Gastroesophageal sphincter (tissue), 4 donors: ENCODE data around the gene MS4A1. TPM values are rescaled to one million over a fixed set of nuclear protein-coding genes. Genes with fewer than 3 reads are reported as not detected.

Source experiments
- ATAC-seq: fragments of 150-250 bp; one replicate; pipeline ENCODE4 v1.9.1; 2016; ENCODE audit warnings: mild to moderate bottlenecking, moderate library complexity
- H3K27ac ChIP-seq, 4 donors: fragments of 200-600 bp; sonication (generic) in 3 of 4; 1 replicate in 3 of 4; 2 replicates in 1 of 4; pipeline ENCODE4 v1.5.1; 2016 to 2019
- H3K27me3 ChIP-seq: fragments of 200-600 bp; sonication (generic); one replicate; pipeline ENCODE4 v1.5.1; 2019
- H3K36me3 ChIP-seq, 2 donors: fragments of 200-600 bp; sonication (generic); one replicate each; pipeline ENCODE4 v1.5.1; 2019; ENCODE audit warnings: control low read depth in 1 of 2
- H3K4me1 ChIP-seq, 3 donors: fragments of 200-600 bp; sonication (generic); 1 replicate in 2 of 3; 2 replicates in 1 of 3; pipeline ENCODE4 v1.5.1; 2016 to 2019; ENCODE audit warnings: control low read depth in 2 of 3
- H3K4me3 ChIP-seq, 2 donors: fragments of 200-600 bp; sonication (generic); one replicate each; pipeline ENCODE4 v1.5.1; 2019; ENCODE audit warnings: mild to moderate bottlenecking in 1 of 2, moderate library complexity in 1 of 2
- H3K9me3 ChIP-seq, 3 donors: fragments of 200-600 bp; sonication (generic); one replicate each; pipeline ENCODE4 v1.5.1; 2017 to 2019; ENCODE audit warnings: control low read depth in 2 of 3
- CTCF ChIP-seq, 4 experiments: fragments of 200-600 bp in 2 of 4; fragments of 450-650 bp in 2 of 4; sonication (generic) in 1 of 4; IDR thresholded peaks; one replicate each; pipeline ENCODE4 v1.5.1; 2017 to 2019; ENCODE audit warnings: antibody characterized with exemption in 4 of 4, mild to moderate bottlenecking in 2 of 4, moderate library complexity in 2 of 4
- EP300 ChIP-seq: sonication (generic); formaldehyde crosslinking; IDR thresholded peaks from one replicate; pipeline ENCODE4 v1.6.1; 2017; ENCODE audit warnings: antibody characterized with exemption, mild to moderate bottlenecking
- POLR2A ChIP-seq, 2 donors: fragments of 450-650 bp; IDR thresholded peaks; one replicate each; pipeline ENCODE4 v1.6.1; 2017; ENCODE audit warnings: antibody characterized with exemption in 2 of 2, mild to moderate bottlenecking in 2 of 2, moderate library complexity in 1 of 2
- POLR2AphosphoS5 ChIP-seq: sonication (generic); formaldehyde crosslinking; IDR thresholded peaks from one replicate; pipeline ENCODE4 v1.6.1; 2017; ENCODE audit warnings: antibody characterized with exemption
- WGBS, 2 donors: methylation state at CpG; one replicate each; pipeline ENCODE4 v1.1.5; 2018; ENCODE audit warnings: low coverage in 1 of 2; 5-methylcytosine and 5-hydroxymethylcytosine counted together
- total RNA-seq, 4 donors: library from RNA; depleted of rRNA; stranded (reverse); fragments of >200 nt; gene quantifications; one replicate each; pipeline ENCODE4 v1.1.0, GENCODE V29; 2016

Gene MS4A1
- total RNA-seq, 4 donors from 2014 or later = 0.12 to 0.40 TPM; not detected in 2

DNA sequence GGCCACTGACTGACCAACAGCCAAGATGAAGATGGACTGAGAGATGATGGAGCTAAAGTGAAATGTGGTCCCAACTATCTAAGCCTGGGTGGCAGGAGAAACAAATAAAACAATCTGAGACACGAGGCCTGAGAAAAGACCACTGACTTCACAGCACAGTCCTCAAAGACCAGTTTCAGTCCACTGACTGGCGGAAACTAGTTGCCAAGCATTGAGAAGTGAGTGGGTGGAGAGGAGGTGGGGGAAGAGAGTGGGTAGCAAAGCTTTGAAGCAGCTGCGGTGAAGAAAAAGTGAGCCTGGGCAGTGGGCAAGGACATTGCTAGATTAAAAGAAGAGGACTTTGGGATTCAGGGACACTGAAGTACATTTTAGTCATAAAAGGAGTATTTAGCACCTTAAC, 1.9 kb downstream of the MS4A1 start:
- Histone ChIP-seq H3K4me1 (no peaks in the 10 kb centered on the region), H3K4me3 (no peak overlapping the region), H3K36me3 (no peaks in the 10 kb centered on the region), H3K9me3 (no peaks in the 10 kb centered on the region), H3K27ac (no peak overlapping the region), H3K27me3 (no peaks in the 10 kb centered on the region)
- no peak for ATAC-seq
- WGBS, 2 donors = 58 to 62% methylated on average over 3 of the region's 3 CpGs
- no peak for TF ChIP-seq POLR2A (IDR thresholded peaks at IDR 0.05)
- TF ChIP-seq EP300 = no peak
- TF ChIP-seq CTCF (IDR thresholded peaks at IDR 0.05) = no peak
- TF ChIP-seq POLR2AphosphoS5 = no peak

DNA sequence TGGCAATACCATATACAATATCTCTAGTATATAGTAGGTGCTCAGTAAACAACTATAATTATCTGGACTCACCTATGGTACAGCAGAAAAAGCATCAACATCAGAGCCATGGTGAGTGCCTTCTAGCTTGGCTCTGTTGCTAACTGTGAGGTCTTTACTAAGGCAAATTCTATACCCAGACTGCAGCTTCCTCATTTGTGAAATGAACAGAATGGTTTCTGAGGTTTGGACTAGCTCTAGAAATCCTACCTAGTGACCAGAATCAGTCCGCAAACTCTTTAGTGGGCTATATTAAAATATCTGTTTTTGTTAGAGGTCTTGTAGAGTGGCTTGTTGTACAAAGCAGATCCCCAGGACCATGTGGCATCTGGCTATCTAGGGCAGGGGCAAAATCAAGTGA, 3.7 kb downstream of the MS4A1 start:
- no peaks in the 10 kb centered on the region for H3K4me1 ChIP-seq
- H3K27me3 ChIP-seq = no peaks in the 10 kb centered on the region
- no peak overlapping the region for H3K4me3 ChIP-seq
- no peak overlapping the region for H3K27ac ChIP-seq
- TF ChIP-seq EP300 = no peak
- TF ChIP-seq POLR2A (IDR thresholded peaks at IDR 0.05) = no peak
- TF ChIP-seq CTCF (IDR thresholded peaks at IDR 0.05) = no peak
- TF ChIP-seq POLR2AphosphoS5 = no peak
- 91 to 100% methylated on average over 1 of the region's 1 CpG for WGBS, 2 donors
- ATAC-seq = no peak
- H3K36me3 ChIP-seq = no peaks in the 10 kb centered on the region
- H3K9me3 ChIP-seq = no peaks in the 10 kb centered on the region

DNA sequence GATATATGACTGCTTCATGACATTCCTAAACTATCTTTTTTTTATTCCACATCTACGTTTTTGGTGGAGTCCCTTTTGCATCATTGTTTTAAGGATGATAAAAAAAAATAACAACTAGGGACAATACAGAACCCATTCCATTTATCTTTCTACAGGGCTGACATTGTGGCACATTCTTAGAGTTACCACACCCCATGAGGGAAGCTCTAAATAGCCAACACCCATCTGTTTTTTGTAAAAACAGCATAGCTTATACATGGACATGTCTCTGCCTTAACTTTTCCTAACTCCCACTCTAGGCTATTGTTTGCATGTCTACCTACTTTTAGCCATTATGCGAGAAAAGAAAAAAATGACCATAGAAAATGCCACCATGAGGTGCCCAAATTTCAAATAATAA, 13.2 kb downstream of the MS4A1 start:
- Histone ChIP-seq H3K36me3 (no peaks in the 10 kb centered on the region), H3K4me1 (no peaks in the 10 kb centered on the region), H3K4me3 (no peak overlapping the region), H3K9me3 (no peaks in the 10 kb centered on the region), H3K27me3 (no peaks in the 10 kb centered on the region), H3K27ac (no peak overlapping the region)
- WGBS, 2 donors = 49 to 64% methylated on average over 2 of the region's 2 CpGs
- ATAC-seq = no peak
- TF ChIP-seq CTCF (IDR thresholded peaks at IDR 0.05) (no peak), EP300 (no peak), POLR2AphosphoS5 (no peak), POLR2A (IDR thresholded peaks at IDR 0.05) (no peak)

DNA sequence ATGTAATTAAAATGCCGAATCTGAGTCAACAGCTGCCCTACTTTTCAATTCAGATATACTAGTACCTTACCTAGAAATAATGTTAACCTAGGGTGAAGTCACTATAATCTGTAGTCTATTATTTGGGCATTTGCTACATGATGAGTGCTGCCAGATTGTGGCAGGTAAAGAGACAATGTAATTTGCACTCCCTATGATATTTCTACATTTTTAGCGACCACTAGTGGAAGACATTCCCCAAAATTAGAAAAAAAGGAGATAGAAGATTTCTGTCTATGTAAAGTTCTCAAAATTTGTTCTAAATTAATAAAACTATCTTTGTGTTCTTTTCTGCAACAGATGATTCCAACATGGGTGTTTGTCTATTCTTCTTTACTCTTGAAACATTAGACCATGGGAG, 14.1 kb downstream of the MS4A1 start:
- no peak overlapping the region for H3K27ac ChIP-seq
- H3K27me3 ChIP-seq = no peaks in the 10 kb centered on the region
- H3K4me1 ChIP-seq = no peaks in the 10 kb centered on the region
- no peaks in the 10 kb centered on the region for H3K36me3 ChIP-seq
- WGBS, 2 donors = 64 to 67% methylated on average over 2 of the region's 2 CpGs
- ATAC-seq = no peak
- H3K4me3 ChIP-seq = no peak overlapping the region
- no peaks in the 10 kb centered on the region for H3K9me3 ChIP-seq
- no peak for TF ChIP-seq POLR2A (IDR thresholded peaks at IDR 0.05)
- no peak for TF ChIP-seq POLR2AphosphoS5
- no peak for TF ChIP-seq CTCF (IDR thresholded peaks at IDR 0.05)
- no peak for TF ChIP-seq EP300

GRCh38 chr11:60477035-60477445, 21.4 kb downstream of the MS4A1 start:
- TF ChIP-seq EP300 = no peak
- Histone ChIP-seq H3K9me3 (no peaks in the 10 kb centered on the region), H3K4me1 (no peaks in the 10 kb centered on the region), H3K27ac (no peak overlapping the region), H3K4me3 (no peak overlapping the region), H3K36me3 (no peaks in the 10 kb centered on the region), H3K27me3 (no peaks in the 10 kb centered on the region)
- ATAC-seq = no peak
- 56 to 66% methylated on average over 5 to 6 of the region's 6 CpGs for WGBS, 2 donors
